ENCODE results near the gene B3GAT2. TPM values are rescaled to one million over a fixed set of nuclear protein-coding genes. Genes with fewer than 3 reads are reported as not detected.

B3GAT2 gene
- total RNA-seq, 1 experiment from 2014 or later: 0.09 TPM

- no peaks in the 10 kb centered on the region for H3K4me1 Mint-ChIP-seq (ENCODE audit: low read depth, unreplicated experiment)
Observed at GRCh38 chr6:70886071-70886470, 70.8 kb downstream of the B3GAT2 start.

GRCh38 chr6:70884074-70884983 is 72.5 kb downstream of the B3GAT2 start:
- Mint-ChIP-seq H3K27ac (ENCODE audit: unreplicated experiment) (no peak overlapping the region), H3K4me1 (ENCODE audit: low read depth, unreplicated experiment) (no peaks in the 10 kb centered on the region), H3K27me3 (ENCODE audit: unreplicated experiment) (peaks cover 46% of the 10 kb centered on the region), H3K36me3 (ENCODE audit: insufficient read depth, unreplicated experiment) (no peaks in the 10 kb centered on the region), H3K4me3 (ENCODE audit: low read depth, unreplicated experiment) (no peak overlapping the region), H3K9me3 (ENCODE audit: low read depth, unreplicated experiment) (no peaks in the 10 kb centered on the region)
- no TSS peak for BruUV-seq (replicated peaks)
- intact Hi-C loops (cut with micrococcal nuclease; ENCODE audit: unreplicated experiment): loop anchor here (1.0 to 5.0 kb wide), 4 partner anchors 178 to 663 kb away; no protein-coding TSS in a partner anchor
- CTCF ChIA-PET: interaction anchor here (1.1 to 2.1 kb wide), 6 partner anchors 72 to 664 kb away, joined by 3 to 16 read pairs (median 6); no protein-coding TSS in a partner anchor
- DNase-seq: peak; percentile 80
- peak; percentile 97 for TF ChIP-seq CTCF (IDR thresholded peaks at IDR 0.05; ENCODE audit: unreplicated experiment)

More at GRCh38 chr6:70886071-70886470, 70.8 kb downstream of the B3GAT2 start:
- Mint-ChIP-seq H3K27me3 (ENCODE audit: unreplicated experiment) (peaks cover 43% of the 10 kb centered on the region), H3K9me3 (ENCODE audit: low read depth, unreplicated experiment) (no peaks in the 10 kb centered on the region), H3K4me3 (ENCODE audit: low read depth, unreplicated experiment) (no peak overlapping the region), H3K27ac (ENCODE audit: unreplicated experiment) (no peak overlapping the region), H3K36me3 (ENCODE audit: insufficient read depth, unreplicated experiment) (no peaks in the 10 kb centered on the region)
- BruUV-seq (replicated peaks): no TSS peak
- no peak for DNase-seq
- intact Hi-C loops (cut with micrococcal nuclease; ENCODE audit: unreplicated experiment): no loop called here
- no peak for TF ChIP-seq CTCF (IDR thresholded peaks at IDR 0.05; ENCODE audit: unreplicated experiment)
- CTCF ChIA-PET: interaction anchor here (0.6 to 1.4 kb wide), 2 partner anchors 148 to 365 kb away, joined by 3 to 6 read pairs; no protein-coding TSS in a partner anchor

- BruUV-seq (replicated peaks): no TSS peak
- H3K27me3 Mint-ChIP-seq (ENCODE audit: unreplicated experiment): peaks cover 59% of the 10 kb centered on the region
- no peaks in the 10 kb centered on the region for H3K36me3 Mint-ChIP-seq (ENCODE audit: insufficient read depth, unreplicated experiment)
- no peak overlapping the region for H3K27ac Mint-ChIP-seq (ENCODE audit: unreplicated experiment)
- no peak overlapping the region for H3K4me3 Mint-ChIP-seq (ENCODE audit: low read depth, unreplicated experiment)
- intact Hi-C loops (cut with micrococcal nuclease; ENCODE audit: unreplicated experiment): no loop called here
- no peak for DNase-seq
- no peaks in the 10 kb centered on the region for H3K9me3 Mint-ChIP-seq (ENCODE audit: low read depth, unreplicated experiment)
- no peaks in the 10 kb centered on the region for H3K4me1 Mint-ChIP-seq (ENCODE audit: low read depth, unreplicated experiment)
- CTCF ChIA-PET: no interaction called here
- no peak for TF ChIP-seq CTCF (IDR thresholded peaks at IDR 0.05; ENCODE audit: unreplicated experiment)
Observed at GRCh38 chr6:70879496-70879895, 77.4 kb downstream of the B3GAT2 start.

GRCh38 chr6:70874181-70874913 is 82.5 kb downstream of the B3GAT2 start:
- DNase-seq: no peak
- Mint-ChIP-seq H3K27me3 (ENCODE audit: unreplicated experiment) (peaks cover 29% of the 10 kb centered on the region), H3K36me3 (ENCODE audit: insufficient read depth, unreplicated experiment) (no peaks in the 10 kb centered on the region), H3K9me3 (ENCODE audit: low read depth, unreplicated experiment) (peaks cover 7% of the 10 kb centered on the region), H3K27ac (ENCODE audit: unreplicated experiment) (no peak overlapping the region), H3K4me3 (ENCODE audit: low read depth, unreplicated experiment) (no peak overlapping the region), H3K4me1 (ENCODE audit: low read depth, unreplicated experiment) (no peaks in the 10 kb centered on the region)
- no TSS peak for BruUV-seq (replicated peaks)
- intact Hi-C loops (cut with micrococcal nuclease; ENCODE audit: unreplicated experiment): no loop called here
- CTCF ChIA-PET: interaction anchor here (0.6 kb wide), 1 partner anchor 234 kb away, joined by 3 read pairs; no protein-coding TSS in a partner anchor
- no peak for TF ChIP-seq CTCF (IDR thresholded peaks at IDR 0.05; ENCODE audit: unreplicated experiment)
